Measurements from ENCODE around the gene NHEJ1. TPM values are rescaled to one million over a fixed set of nuclear protein-coding genes. Genes with fewer than 3 reads are reported as not detected.
A peak's percentile ranks its signal among the peaks of the same experiment; 100 is the strongest.

Gene NHEJ1
- total RNA-seq, 1 experiment from 2014 or later = 16.7 TPM

GRCh38 chr2:219057709-219058540, 102.7 kb downstream of the NHEJ1 start:
- ATAC-seq = peak; percentile 67
- H3K79me2 ChIP-seq (ENCODE audit: low read length) = no peaks in the 10 kb centered on the region
- H3K4me2 ChIP-seq (ENCODE audit: low read length) = peak overlapping the region; percentile 75; the same call in 1 of the 2 replicates
- no TSS peak for BruUV-seq (replicated peaks)
- no peak for TF ChIP-seq EZH2 (IDR thresholded peaks at IDR 0.05; ENCODE audit: low read length, unreplicated experiment)
- TF ChIP-seq EZH2phosphoT487 (IDR thresholded peaks at IDR 0.05; ENCODE audit: borderline replicate concordance, low read length) = no peak
- peak; percentile 87 for TF ChIP-seq CTCF (conservative IDR thresholded peaks at IDR 0.05; ENCODE audit: low read depth, low read length)
- H3K27me3 ChIP-seq (ENCODE audit: low read length) = peaks cover 46% of the 10 kb centered on the region
- H3K9me3 ChIP-seq (ENCODE audit: low read length) = no peaks in the 10 kb centered on the region
- peaks cover 22% of the 10 kb centered on the region for H3K4me1 ChIP-seq (ENCODE audit: insufficient read depth, low read length)
- intact Hi-C loops (cut with micrococcal nuclease) = loop anchor here (1.0 kb wide), 1 partner anchor 61 kb away; no protein-coding TSS in a partner anchor
- H4K20me1 ChIP-seq (ENCODE audit: low read length) = no peaks in the 10 kb centered on the region
- H3K9ac ChIP-seq (ENCODE audit: low read length) = no peak overlapping the region
- no peaks in the 10 kb centered on the region for H3K9me2 ChIP-seq (replicated peaks; ENCODE audit: low read length)
- no peaks in the 10 kb centered on the region for H3K36me3 ChIP-seq (ENCODE audit: low read depth, low read length)
- ChIA-PET CTCF (interaction anchor here (0.7 to 1.7 kb wide), 7 partner anchors 14 to 97 kb away, joined by 3 to 12 read pairs (median 3); no protein-coding TSS in a partner anchor), POLR2A (ENCODE audit: unreplicated experiment) (no interaction called here)
- H2AFZ ChIP-seq (ENCODE audit: low read length) = no peak overlapping the region
- no peak overlapping the region for H3K4me3 ChIP-seq (ENCODE audit: low read length)
- H3K27ac ChIP-seq (ENCODE audit: low read length) = no peak overlapping the region
- peak; percentile 72 for DNase-seq
- no peaks in the 10 kb centered on the region for H3F3A ChIP-seq (ENCODE audit: low read length, unreplicated experiment)

GRCh38 chr2:219056896-219057708, 103.5 kb downstream of the NHEJ1 start:
- H3K79me2 ChIP-seq (ENCODE audit: low read length) = no peaks in the 10 kb centered on the region
- no peak overlapping the region for H3K9ac ChIP-seq (ENCODE audit: low read length)
- H3K9me2 ChIP-seq (replicated peaks; ENCODE audit: low read length) = no peaks in the 10 kb centered on the region
- H3K27ac ChIP-seq (ENCODE audit: low read length) = no peak overlapping the region
- ATAC-seq = no peak
- H3F3A ChIP-seq (ENCODE audit: low read length, unreplicated experiment) = no peaks in the 10 kb centered on the region
- intact Hi-C loops (cut with micrococcal nuclease) = no loop called here
- no peak overlapping the region for H2AFZ ChIP-seq (ENCODE audit: low read length)
- H3K9me3 ChIP-seq (ENCODE audit: low read length) = no peaks in the 10 kb centered on the region
- TF ChIP-seq EZH2 (IDR thresholded peaks at IDR 0.05; ENCODE audit: low read length, unreplicated experiment) = no peak
- no peak for TF ChIP-seq CTCF (conservative IDR thresholded peaks at IDR 0.05; ENCODE audit: low read depth, low read length)
- no peak for TF ChIP-seq EZH2phosphoT487 (IDR thresholded peaks at IDR 0.05; ENCODE audit: borderline replicate concordance, low read length)
- no peak for DNase-seq
- H4K20me1 ChIP-seq (ENCODE audit: low read length) = no peaks in the 10 kb centered on the region
- ChIA-PET POLR2A (ENCODE audit: unreplicated experiment) (no interaction called here), CTCF (no interaction called here)
- no peak overlapping the region for H3K4me3 ChIP-seq (ENCODE audit: low read length)
- peaks cover 22% of the 10 kb centered on the region for H3K4me1 ChIP-seq (ENCODE audit: insufficient read depth, low read length)
- peaks cover 39% of the 10 kb centered on the region for H3K27me3 ChIP-seq (ENCODE audit: low read length)
- no peaks in the 10 kb centered on the region for H3K36me3 ChIP-seq (ENCODE audit: low read depth, low read length)
- no TSS peak for BruUV-seq (replicated peaks)
- H3K4me2 ChIP-seq (ENCODE audit: low read length) = no peak overlapping the region

Measured in PC-3 (cell line).